GM19468 (cell line): ENCODE results near the gene CPNE5.
"Not testable (repeated sequence)": the region's sequence is repeated elsewhere in the genome, so short reads cannot be mapped to it uniquely, and the experiment has no call there.

ENCODE experiments used
- ATAC-seq: cut with Tn5 transposase; IDR thresholded peaks from one replicate; pipeline ENCODE4 v1.9.1; 2021; ENCODE audit warnings: mild to moderate bottlenecking, moderate library complexity, moderate number of reproducible peaks; ENCODE audit not compliant: unreplicated experiment; ENCODE audit errors: extremely low read depth

The CPNE5 gene

DNA sequence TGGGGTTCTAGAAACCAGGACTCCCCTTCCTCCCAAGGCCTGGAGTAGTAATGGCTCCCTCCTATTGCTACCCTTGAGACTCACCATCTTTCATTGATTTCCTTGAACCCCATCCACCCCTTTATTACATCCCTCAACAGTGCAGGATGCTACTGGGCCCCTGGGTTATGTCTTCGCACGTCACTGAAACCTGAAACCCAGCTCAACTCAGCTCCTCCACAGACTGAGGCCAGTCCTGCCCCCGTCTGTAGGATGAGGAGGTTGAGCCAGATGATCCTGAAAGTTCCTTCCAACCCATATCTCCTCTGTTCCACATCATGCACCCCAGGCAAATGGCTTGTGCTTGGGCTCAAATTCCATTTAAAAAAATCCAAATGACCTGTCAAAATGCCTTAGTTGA lies 21.4 kb downstream of the CPNE5 start:
- ATAC-seq: no peak

DNA sequence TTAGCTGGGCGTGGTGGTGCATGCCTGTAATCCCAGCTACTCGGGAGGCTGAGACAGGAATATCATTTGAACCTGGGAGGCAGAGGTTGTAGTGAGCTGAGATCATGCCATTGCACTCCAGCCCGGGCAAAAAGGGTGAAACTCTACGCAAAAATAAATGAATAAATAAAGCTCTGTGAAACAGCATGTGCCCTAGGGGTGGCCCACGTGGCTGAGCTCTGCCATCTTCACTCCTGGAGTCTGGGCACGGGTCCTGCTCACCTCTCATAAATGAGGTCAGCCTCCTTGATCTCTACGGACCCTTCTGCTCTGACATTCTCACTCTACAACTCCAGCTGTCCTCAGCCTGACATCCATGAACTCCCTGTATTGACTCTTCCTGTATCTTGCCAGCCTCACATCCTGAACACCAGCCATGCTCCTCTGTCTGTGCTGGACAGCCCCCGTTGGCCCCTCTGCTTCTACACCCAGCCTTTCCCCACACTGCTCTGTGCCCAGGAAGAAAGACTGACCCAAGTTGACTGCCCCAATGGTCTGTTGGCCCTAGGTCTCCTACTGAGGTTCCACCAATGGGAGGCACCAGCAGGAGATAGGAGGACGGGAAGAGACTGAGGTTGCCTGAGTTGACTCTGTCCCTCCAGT lies 21.9 kb downstream of the CPNE5 start:
- no peak for ATAC-seq

DNA sequence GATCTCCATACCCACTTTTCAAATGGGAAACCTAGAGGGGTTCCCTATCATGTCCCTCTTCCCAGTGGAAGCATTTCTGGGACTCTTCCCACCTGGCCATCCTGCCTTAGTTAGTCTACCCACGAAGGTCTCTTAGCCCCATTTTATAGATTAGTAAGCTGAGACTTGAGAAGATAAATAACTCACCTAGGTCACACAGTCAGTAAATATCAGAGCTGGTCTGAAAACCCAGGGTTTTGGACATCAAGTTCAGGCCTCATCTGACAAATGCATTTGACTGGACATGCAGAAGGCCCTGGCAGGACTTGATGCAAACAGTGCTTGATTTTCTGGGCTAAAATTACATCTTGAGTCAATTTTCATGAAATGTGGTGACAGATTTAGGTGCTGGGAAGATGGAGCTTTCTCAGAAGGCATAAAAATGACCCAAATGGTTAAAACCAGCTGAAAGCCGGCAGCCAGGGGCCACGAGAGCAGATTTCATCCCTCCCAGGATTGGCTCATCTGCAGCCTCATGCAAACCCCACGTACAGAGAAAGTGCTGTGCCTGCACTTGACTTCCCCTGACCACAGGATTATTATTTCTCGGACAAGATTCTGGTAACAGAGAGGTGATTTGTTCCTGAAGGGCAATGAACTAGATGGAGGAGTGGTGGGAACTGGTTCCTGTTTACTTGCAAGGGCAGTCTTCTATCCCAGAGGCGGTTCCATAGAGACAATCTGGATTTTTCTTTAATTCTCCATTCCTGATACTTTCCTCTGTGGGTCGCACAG lies 23.1 kb downstream of the CPNE5 start:
- no peak for ATAC-seq

DNA sequence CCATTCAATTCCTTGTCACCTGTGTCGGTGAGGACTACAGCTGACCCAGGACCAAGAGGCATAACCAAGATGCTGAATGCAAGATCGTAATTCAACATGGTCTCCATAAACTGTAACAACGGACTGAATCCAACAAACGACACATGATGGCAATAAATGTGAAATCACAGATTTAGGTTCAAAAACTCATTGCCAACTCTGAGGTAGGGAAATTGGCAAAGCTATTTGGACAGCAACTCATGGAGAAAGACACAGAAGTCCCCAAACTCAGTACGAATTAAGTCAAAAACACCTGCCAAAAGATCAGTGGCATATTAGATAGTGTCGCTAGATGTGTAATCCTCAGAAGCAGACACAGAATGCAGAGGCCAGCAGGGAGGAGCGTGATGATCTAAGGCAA lies 25.0 kb downstream of the CPNE5 start:
- ATAC-seq: no peak

DNA sequence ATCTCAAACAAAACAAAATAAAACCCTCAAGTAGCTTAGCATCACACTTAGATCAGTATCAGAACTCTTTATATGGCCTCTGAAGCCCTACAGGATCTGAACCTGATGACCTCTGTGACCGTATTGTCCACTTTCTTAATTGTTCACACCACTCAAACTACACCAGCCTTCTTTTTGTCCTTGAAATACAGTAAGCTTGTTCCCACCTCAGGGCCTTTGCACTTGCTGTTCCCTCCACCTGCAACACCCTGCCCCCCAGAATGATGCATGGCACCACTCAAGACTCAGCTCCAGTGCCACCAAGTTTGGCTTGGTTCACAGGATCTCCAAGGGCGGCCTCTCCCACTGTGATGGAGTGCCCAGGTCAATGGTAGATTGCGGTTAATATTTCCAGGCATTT lies 25.7 kb downstream of the CPNE5 start:
- no peak for ATAC-seq

DNA sequence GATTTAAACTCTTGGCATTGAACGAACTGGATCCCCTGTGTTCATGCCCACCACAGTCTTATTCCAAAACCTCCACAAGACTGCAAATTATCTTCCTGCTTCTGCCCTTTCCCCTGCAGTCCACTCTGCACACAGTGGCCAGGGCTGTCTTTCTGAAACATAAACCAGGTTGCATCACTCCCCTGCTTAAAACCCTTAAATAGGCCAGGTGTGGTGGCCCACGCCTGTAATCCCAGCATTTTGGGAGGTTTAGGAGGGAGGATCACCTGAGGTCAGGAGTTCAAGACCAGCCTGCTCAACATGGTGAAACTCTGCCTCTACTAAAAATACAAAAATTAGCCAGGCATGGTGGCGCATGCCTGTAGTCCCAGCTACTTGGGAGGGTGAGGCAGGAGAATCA lies 26.2 kb downstream of the CPNE5 start:
- not testable (repeated sequence) for ATAC-seq

DNA sequence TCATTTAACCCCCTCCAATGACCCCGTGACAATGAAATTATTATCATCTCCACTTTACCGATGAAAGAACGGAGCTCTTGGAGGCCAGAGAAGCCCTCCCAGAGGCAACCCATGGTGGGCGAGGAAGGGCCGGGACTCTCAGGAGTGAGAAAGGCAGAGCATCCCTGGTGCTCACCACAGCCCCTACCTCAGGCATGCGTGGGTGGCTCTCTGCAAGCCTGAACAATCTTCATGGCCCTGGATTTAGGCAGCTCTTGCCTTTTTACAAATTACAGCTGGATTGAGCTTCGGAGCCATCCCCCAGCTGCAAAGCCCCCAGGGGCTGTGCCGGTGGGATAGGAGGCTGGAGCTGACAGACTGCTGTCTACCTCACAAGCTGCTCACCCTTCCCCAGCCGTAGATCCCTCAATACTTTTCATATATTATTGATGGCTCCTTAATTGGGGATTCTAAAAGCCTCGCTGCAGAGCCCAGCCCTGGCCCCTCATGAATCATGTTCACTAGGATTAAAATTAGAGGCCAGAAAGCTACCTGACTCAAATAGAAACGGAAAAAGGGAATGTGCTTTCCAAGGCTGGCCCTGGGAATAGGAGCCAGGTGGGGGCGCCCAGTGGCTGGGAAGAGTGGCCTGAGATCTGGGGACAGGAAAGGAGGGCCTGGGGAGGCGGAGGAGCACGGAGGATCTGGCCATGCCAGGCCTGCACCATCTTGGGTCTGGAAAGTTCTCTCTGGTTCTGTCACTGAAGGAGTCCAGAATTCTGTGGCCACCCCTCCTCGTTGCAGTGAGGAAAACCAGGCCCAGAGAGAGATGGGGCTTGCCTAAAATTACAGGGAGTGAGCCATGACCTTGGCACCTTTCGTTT lies 29.1 kb downstream of the CPNE5 start:
- ATAC-seq: no peak

DNA sequence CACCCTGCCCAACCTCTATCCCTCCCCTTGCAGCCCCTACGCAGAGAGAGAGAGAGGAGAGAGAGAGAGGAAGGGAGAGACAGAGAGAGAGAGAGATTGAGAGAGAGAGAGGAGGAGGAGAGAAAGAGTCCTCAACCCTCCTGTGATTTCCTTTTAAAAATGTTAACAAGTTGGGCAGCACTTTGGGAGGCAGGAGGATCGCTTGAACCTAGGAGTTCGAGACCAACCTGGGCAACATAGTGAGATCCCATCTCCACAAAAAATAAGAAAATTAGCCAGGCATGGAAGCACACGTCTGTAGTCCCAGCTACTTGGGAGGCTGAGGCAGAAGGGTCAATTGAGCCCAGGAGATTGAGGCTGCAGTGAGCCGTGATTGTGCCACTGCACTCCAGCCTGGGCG lies 30.1 kb downstream of the CPNE5 start:
- ATAC-seq: no peak

DNA sequence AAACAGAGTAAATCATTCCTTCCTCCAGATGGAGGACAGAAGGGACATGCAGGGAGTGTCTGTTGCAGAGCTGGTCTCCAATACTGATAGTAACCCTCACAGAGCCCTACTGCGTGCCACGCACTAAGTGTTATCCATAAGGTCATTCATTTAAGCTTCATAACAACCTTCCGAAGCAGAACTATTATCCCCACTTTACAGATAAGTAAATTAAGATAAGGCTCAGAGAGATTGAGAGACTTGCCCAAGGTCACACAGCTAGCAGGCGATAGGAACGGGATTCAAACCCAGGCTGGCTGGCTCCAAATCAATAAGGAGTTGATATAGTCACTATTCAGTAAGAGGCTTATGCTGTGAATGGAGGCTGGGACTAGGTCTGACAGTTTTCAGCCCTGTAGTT lies 30.6 kb downstream of the CPNE5 start:
- no peak for ATAC-seq

DNA sequence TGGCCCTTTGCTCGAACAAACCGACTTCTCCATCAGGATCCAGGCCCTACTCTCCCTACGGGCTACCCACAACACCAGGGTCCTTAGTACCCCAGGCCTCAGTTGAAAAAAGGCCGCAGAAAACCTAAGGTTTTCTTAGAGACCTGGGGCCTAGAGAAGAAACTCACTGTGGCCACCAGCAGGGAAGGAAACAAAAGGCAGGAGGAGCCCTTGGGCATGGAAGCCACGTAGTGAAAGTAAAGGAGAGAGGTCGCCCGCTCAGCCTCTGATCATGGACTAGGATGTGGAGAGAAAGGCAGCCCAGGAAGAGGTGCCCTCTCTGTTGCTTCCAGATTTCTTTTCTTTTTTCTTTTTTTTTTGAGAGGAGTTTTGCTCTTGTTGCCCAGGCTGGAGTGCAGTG lies 31.5 kb downstream of the CPNE5 start:
- no peak for ATAC-seq

DNA sequence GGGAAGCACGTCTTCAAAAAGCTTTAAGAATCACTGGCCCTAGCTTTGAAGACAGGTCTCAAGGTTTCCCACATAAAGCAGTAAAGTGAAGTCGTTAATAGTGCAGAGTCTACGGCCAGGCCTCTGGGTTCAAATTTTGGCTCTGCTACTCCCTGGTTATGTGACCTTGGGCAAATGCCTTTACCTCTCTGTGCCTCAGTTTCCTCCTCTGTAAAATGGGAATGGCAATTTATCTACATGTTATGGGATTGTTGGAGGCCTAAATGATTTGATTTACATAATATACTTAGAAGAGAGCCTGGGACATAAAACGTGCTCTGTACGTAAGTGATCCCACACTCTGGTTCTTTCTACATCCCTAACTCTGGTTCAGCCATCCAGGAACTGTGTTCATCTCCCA lies 32.1 kb downstream of the CPNE5 start:
- no peak for ATAC-seq

DNA sequence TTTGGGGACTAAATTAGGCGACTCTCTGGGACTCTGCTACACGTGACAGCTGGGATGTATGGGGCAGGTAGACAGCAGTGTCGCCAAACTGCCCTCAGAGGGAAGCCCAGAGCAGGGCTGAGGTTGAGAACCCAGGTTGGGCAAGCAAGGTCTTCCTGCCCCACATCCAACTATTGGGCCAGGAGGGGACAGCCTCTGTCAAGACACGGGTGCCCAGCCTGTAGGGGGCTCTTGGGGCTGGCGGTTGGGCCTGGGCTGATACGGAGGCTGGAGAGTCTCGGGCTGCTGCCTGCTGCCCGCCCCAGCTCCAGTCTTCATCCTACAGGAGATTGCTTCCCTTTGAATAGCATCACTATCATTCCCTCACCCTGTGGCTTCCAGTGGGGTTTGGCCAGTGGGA lies 33.3 kb downstream of the CPNE5 start:
- ATAC-seq: no peak

DNA sequence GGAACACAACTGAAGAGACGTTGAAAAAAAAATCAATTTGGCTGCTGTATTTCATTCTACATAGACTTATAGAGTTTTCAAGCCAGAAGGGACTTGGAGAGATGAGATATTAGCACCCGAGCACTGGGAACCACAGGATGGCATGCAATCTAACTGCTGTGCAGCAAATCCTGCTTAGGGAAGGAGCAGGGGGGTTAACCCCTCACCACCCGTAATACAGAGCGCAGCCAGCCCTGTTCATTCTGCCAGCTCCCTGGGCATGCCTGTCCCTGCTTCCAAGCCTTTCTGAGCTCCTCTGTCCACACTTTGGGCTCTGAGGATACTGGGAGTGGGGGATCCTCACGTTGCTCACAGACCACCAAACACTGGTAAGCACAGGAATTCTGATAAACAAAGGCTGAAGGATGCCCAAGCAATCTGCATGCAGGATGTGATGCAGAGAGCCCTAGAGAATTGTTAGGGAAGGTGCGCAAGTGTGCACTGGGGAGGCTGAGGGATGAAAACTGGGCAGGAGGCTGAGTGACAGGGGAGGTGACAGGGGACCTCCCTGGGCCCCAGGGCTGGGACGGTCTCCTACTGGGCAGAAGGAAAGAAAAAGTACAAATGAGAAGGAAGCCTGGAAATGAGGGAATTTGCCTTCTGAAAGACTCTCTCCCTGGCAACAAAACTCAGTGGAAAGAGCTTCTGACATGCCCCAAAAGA lies 34.0 kb downstream of the CPNE5 start:
- ATAC-seq: no peak

DNA sequence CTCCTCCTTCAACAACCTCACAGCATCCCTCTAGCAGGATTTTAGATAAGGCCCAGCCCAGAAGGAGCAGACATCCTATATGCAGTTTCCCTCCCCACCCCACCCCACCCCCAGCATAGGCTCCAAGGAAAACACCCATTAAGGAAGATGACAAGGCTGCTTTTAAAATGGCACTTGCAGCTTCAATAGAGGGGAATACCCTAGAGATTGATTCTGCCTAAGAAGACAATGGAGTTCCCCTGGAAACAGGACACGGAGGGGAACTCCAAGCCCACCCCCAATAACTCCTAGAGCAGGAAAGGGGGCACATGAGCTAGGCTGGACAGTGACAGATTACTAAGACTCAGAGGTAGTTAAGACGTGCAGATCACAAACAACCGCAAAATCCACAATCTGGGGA lies 34.7 kb downstream of the CPNE5 start:
- ATAC-seq: no peak

DNA sequence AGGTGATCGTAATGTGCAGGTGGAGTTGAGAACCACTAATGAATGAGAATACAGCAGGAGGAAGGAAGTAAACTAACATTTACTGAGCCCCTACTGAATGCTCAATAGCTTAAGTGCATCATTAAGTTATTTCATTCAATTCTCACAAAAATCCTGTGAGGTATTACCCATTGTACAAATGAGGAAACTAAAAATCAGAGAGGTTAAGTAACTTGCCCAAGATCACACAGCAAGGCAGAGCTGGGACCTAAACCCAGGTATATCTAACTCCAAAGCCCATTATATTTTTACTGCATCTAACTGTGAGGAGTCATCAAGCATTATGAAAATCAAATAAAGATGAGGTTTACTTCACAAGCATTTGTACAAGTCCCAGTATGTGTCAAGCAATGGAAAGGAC lies 35.3 kb downstream of the CPNE5 start:
- no peak for ATAC-seq

DNA sequence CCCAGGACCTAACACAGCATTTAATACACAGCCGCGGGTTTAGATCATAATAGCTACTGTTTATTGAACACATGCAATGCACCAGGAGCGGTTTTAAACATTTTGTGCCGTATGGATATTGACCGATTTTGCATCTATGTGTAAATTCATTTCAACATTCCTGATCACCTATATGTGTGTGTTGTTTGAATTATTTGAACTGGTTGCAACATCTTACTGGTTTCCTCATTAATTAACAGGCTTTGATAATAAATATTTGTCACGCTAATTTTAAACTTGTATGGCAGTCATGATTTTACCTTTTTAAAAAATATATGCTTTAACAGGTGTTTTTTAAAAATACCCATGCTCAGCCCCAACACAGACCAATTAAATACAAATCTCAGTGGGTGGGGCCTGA lies 35.8 kb downstream of the CPNE5 start:
- no peak for ATAC-seq

DNA sequence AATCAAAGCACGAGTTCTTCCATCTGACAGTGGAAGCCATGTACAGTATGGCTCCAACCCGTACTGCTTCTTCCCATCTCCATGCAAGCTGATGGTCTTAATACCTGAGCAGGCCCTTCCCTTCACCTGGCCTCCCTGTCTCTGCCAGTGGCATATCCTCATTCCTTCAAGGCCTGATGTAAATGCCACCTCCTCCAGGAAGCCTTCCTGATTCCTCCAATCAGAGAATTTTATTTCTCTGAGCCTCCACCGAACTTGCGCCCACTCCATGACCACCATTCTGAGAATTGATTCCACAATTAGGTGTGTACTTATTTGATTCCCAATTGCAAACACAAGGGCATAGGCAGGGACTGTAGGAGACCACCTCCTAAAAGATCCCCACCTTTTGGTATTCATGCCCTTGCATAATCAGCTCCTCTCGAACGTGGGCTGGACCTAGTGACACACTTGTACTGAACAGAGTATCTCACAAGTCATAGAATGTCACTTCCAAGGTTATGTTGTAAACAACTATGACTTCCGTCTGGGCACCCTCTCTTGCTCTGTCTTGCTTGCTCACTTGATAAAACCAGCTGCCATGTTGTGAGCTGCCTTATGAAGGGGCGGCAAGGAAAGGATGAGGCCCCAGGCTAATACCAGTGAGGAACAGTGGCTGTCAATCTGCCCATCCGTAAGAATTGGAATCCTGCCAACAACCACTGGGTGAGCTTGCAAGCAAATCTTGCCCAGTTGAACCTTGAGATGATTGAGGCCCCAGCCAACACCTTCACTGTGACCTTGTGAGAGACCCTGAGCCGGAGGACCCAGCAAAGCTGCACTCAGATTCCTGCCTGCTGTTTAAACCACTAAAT lies 38.8 kb downstream of the CPNE5 start:
- no peak for ATAC-seq

DNA sequence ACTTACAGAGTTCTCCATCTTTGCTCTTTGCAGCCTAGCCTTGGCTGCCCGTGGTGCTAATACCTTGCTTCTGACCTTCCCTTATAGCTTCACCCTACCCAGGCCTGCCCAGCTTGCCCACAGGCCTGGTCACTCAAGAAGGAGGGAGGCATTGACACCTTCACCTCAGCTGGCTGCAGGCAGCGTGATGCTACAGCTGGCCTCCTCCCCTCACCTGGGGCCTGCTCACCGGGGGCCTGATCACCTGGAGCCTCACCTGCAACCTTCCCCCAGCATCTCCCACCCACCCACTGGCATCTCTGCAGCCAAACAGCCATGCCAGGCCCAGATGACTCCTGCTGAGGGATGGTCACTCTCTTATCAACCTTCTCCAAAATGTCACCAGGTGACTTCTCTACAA lies 40.4 kb downstream of the CPNE5 start:
- ATAC-seq: no peak

DNA sequence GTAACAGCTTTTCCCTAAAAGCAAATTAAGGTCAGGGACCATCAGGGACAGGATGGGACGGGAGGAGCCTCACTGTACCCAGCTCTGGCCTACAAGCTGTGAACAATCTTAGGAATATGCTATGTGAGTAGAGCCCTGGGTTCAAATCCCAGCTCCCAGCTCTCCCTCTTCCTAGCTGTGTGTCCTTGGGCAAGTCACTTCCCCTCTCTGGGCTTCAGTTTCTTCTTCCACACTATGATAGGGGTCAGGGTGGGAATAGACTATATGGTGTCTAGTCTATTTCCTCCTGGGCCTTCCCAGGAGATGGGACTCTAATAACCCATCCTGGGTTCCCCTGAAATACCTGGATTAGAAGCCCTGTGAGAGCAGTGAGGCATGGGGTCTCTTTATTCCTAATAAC lies 41.6 kb downstream of the CPNE5 start:
- no peak for ATAC-seq

DNA sequence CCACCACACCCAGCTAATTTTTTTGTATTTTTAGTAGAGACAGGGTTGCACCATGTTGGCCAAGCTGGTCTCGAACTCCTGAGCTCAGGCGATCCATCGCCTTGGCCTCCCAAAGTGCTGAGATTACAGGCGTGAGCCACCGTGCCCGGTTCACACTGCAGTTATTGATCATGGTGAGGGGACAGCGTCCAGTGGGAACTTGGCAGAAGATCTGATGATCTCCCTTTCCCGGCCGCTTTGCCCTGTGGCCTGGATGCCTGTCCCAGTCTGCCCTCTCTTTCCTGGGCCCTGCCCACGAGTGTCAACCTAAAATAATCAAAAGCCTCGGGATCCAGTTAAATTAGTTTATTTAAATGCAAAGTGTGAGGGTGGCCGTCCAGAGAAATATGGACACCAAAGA lies 42.2 kb downstream of the CPNE5 start:
- no peak for ATAC-seq
